A549 (cell line): Measurements from ENCODE around the gene SP2. TPM values are rescaled to one million over a fixed set of nuclear protein-coding genes. Genes with fewer than 3 reads are reported as not detected.

Experiments
- ATAC-seq, 2 experiments: fragments of 200-7000 bp in 1 of 2; fragments of >200 bp in 1 of 2; cut with Nextera tagmentation in 1 of 2; cut with Tn5 transposase in 1 of 2; 3 replicates each; pipeline versions ENCODE4 v1.8.0 to v1.9.1; 2018 to 2020; ENCODE audit warnings: mild to moderate bottlenecking in 1 of 2, moderate library complexity in 1 of 2
- CTCF ChIA-PET: fragments of 300-600 bp; sonication (Branson Sonifier 250); formaldehyde crosslinking; extraction: SDS; loops from one replicate; lab custom pipeline; 2021; ENCODE audit warnings: antibody characterized with exemption, inconsistent platforms; lab: Yijun Ruan, JAX
- POLR2A ChIA-PET: fragments of 350-600 bp; formaldehyde crosslinking; extraction: SDS; loops from one replicate; lab custom pipeline; 2021; ENCODE audit warnings: antibody characterized with exemption, inconsistent platforms; lab: Yijun Ruan, JAX
- DNase-seq, 2 experiments: peaks; one replicate each; pipeline versions ENCODE4 v3.0.0 to v3.0.0-alpha.2; 2011 to 2016; ENCODE audit warnings: low read depth in 1 of 2, low spot score in 1 of 2
- FAIRE-seq: peaks from 2 replicates; lab custom pipeline; 2011; peaks lifted over from hg19 to GRCh38; lab: Jason Lieb, UNC
- H3K27ac ChIP-seq, 2 experiments: fragments of >200 bp; sonication (Bioruptor Twin); formaldehyde crosslinking; 3 replicates each; pipeline ENCODE4 v1.5.1; 2016 to 2017
- H3K4me1 ChIP-seq: fragments of >200 bp; sonication (Bioruptor Twin); formaldehyde crosslinking; 3 replicates; pipeline ENCODE4 v1.6.1; 2016
- H3K4me2 ChIP-seq: fragments of >200 bp; sonication (Bioruptor Twin); formaldehyde crosslinking; 3 replicates; pipeline ENCODE4 v1.6.1; 2016
- H3K4me3 ChIP-seq: fragments of >200 bp; sonication (Bioruptor Twin); formaldehyde crosslinking; 3 replicates; pipeline ENCODE4 v1.5.1; 2016
- H3K9me3 ChIP-seq: fragments of >200 bp; sonication (Bioruptor Twin); formaldehyde crosslinking; 3 replicates; pipeline ENCODE4 v1.6.1; 2016
- BHLHE40 ChIP-seq: IDR thresholded peaks from 2 replicates; pipeline ENCODE4 v1.6.1; 2012; ENCODE audit warnings: low read depth, low read length, inconsistent platforms
- CBX8 ChIP-seq: fragments of 200-600 bp; sonication (generic); IDR thresholded peaks from 2 replicates; pipeline ENCODE4 v1.6.1; 2016
- CEBPB ChIP-seq, 2 experiments: fragments of >200 bp in 1 of 2; sonication (Bioruptor Twin) in 1 of 2; formaldehyde crosslinking in 1 of 2; IDR thresholded peaks; 2 replicates each; pipeline ENCODE4 v1.6.1; 2012 to 2016
- FOSB ChIP-seq: fragments of 250-450 bp; sonication (Bioruptor Pico); IDR thresholded peaks from 2 replicates; pipeline ENCODE4 v1.5.0; 2020; ENCODE audit warnings: mild to moderate bottlenecking, moderate library complexity
- HOXB13 ChIP-seq: fragments of 250-450 bp; sonication (Bioruptor Pico); IDR thresholded peaks from 2 replicates; pipeline ENCODE4 v1.5.0; 2020; ENCODE audit warnings: low read depth, mild to moderate bottlenecking, moderate library complexity
- HOXB5 ChIP-seq: fragments of 250-450 bp; sonication (Bioruptor Pico); IDR thresholded peaks from 2 replicates; pipeline ENCODE4 v1.5.0; 2020; ENCODE audit warnings: mild to moderate bottlenecking, moderate library complexity
- KDM1A ChIP-seq: fragments of 200-600 bp; sonication (generic); IDR thresholded peaks from 2 replicates; pipeline ENCODE4 v1.6.1; 2016; ENCODE audit warnings: low read depth, mild to moderate bottlenecking
- MAFK ChIP-seq: fragments of 450-650 bp; IDR thresholded peaks from 2 replicates; pipeline ENCODE4 v1.6.1; 2014; ENCODE audit not compliant: partially characterized antibody
- MAZ ChIP-seq: fragments of 150-350 bp; IDR thresholded peaks from 2 replicates; pipeline ENCODE4 v1.6.1; 2014; ENCODE audit warnings: antibody characterized with exemption, low read depth, low read length, borderline replicate concordance
- NFE2L2 ChIP-seq: fragments of 150-350 bp; conservative IDR thresholded peaks from 2 replicates; pipeline ENCODE4 v1.6.1; 2014; ENCODE audit warnings: low read length
- NPAS2 ChIP-seq: fragments of 250-450 bp; sonication (Bioruptor Pico); IDR thresholded peaks from 2 replicates; pipeline ENCODE4 v1.8.0; 2022; ENCODE audit warnings: mild to moderate bottlenecking, moderate library complexity, borderline replicate concordance
- NR3C1 ChIP-seq: fragments of >200 bp; sonication (Bioruptor Twin); formaldehyde crosslinking; IDR thresholded peaks from 3 replicates; pipeline ENCODE4 v1.6.1; 2017
- PBX3 ChIP-seq: IDR thresholded peaks from 2 replicates; pipeline ENCODE4 v1.6.1; 2012
- POLR2AphosphoS2 ChIP-seq: conservative IDR thresholded peaks from 2 replicates; pipeline ENCODE4 v1.6.1; 2012; ENCODE audit warnings: low read length, improper control_type of control experiment, inconsistent platforms
- RARB ChIP-seq: fragments of 250-450 bp; sonication (Bioruptor Pico); IDR thresholded peaks from 2 replicates; pipeline ENCODE4 v1.8.0; 2021; ENCODE audit warnings: mild to moderate bottlenecking, moderate library complexity
- RCOR1 ChIP-seq: fragments of 150-350 bp; IDR thresholded peaks from 2 replicates; pipeline ENCODE4 v1.6.1; 2014; ENCODE audit warnings: antibody characterized with exemption, low read length, low read depth
- RFX5 ChIP-seq: fragments of 450-650 bp; IDR thresholded peaks from 2 replicates; pipeline ENCODE4 v1.7.1; 2014; ENCODE audit warnings: antibody characterized with exemption, mild to moderate bottlenecking, moderate library complexity
- ZC3H11A ChIP-seq: fragments of 450-650 bp; IDR thresholded peaks from 2 replicates; pipeline ENCODE4 v1.6.1; 2014; ENCODE audit warnings: antibody characterized with exemption, mild to moderate bottlenecking
- ZFP36 ChIP-seq: fragments of 450-650 bp; IDR thresholded peaks from 2 replicates; pipeline ENCODE4 v1.6.1; 2014; ENCODE audit warnings: borderline replicate concordance; ENCODE audit not compliant: partially characterized antibody
- WGBS: methylation state at CpG from one replicate; pipeline ENCODE4 v1.1.6; 2017; ENCODE audit errors: missing lambda C conversion rate; 5-methylcytosine and 5-hydroxymethylcytosine counted together
- polyA plus RNA-seq, 4 experiments: library from polyadenylated mRNA; depleted of rRNA in 3 of 4; stranded (reverse); fragments of >200 nt; fragmentation: RNase III in 1 of 4; extraction: RNeasy Plus Mini Kit Qiagen cat#74134 plus additional on column Dnase treatment in 1 of 4; gene quantifications; 2 replicates in 3 of 4; 3 replicates in 1 of 4; pipeline ENCODE4 v1.2.3, GENCODE V29; 2011 to 2017
- TF ChIP-seq, protein P1 (sequence below): fragments of 450-650 bp; IDR thresholded peaks from 2 replicates; pipeline ENCODE4 v1.6.1; 2014; ENCODE audit warnings: antibody characterized with exemption
- TF ChIP-seq, protein P2 (sequence below): fragments of 250-450 bp; sonication (Bioruptor Pico); IDR thresholded peaks from 2 replicates; pipeline ENCODE4 v1.5.0; 2020; ENCODE audit warnings: low read depth, mild to moderate bottlenecking, moderate library complexity
- TF ChIP-seq, protein P3 (sequence below): fragments of >200 bp; sonication (Bioruptor Twin); formaldehyde crosslinking; IDR thresholded peaks from 2 replicates; pipeline ENCODE4 v1.6.1; 2016
- TF ChIP-seq, protein P4 (sequence below): fragments of 200-600 bp; sonication (generic); IDR thresholded peaks from 2 replicates; pipeline ENCODE4 v1.6.1; 2016; ENCODE audit warnings: antibody characterized with exemption, mild to moderate bottlenecking, moderate library complexity

Gene SP2
- polyA plus RNA-seq, 2 of the 4 experiments (the other 2 are of a cell fraction) = 6.2 to 11.6 TPM

- FAIRE-seq = no peak
- Histone ChIP-seq H3K4me1 (peaks cover 12% of the 10 kb centered on the region), H3K9me3 (no peaks in the 10 kb centered on the region), H3K27ac (no peak overlapping the region)
- 84% methylated on average over 5 of the region's 5 CpGs for WGBS
- CTCF ChIA-PET = interaction anchor here (0.6 to 10.1 kb wide), 9 partner anchors 10 to 118 kb away, joined by 3 to 89 read pairs (median 3); partner anchors contain the start of genes CDK5RAP3 and SCRN2
- POLR2A ChIA-PET = no interaction called here
- DNase-seq = no peak
- TF ChIP-seq, protein P1, sequence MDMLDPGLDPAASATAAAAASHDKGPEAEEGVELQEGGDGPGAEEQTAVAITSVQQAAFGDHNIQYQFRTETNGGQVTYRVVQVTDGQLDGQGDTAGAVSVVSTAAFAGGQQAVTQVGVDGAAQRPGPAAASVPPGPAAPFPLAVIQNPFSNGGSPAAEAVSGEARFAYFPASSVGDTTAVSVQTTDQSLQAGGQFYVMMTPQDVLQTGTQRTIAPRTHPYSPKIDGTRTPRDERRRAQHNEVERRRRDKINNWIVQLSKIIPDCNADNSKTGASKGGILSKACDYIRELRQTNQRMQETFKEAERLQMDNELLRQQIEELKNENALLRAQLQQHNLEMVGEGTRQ = no peak
- TF ChIP-seq PBX3 = no peak
- TF ChIP-seq KDM1A = no peak
- TF ChIP-seq CEBPB (IDR thresholded peaks at IDR 0.05) = no peak
- TF ChIP-seq RFX5 = no peak
- TF ChIP-seq POLR2AphosphoS2 = no peak
- TF ChIP-seq RCOR1 = no peak
- TF ChIP-seq RARB (CRISPR knock-in tag) = no peak
- no peak for TF ChIP-seq MAZ
- TF ChIP-seq NFE2L2 = no peak
- TF ChIP-seq NPAS2 = no peak
- TF ChIP-seq ZFP36 = no peak
- no peak for TF ChIP-seq FOSB (CRISPR knock-in tag)
- no peak for TF ChIP-seq BHLHE40
- TF ChIP-seq, all 56 proteins: peak for 0
- no peak for ATAC-seq
- H3K4me2 ChIP-seq = no peak overlapping the region
- H3K4me3 ChIP-seq = no peak overlapping the region
These were observed 3.6 kb downstream of the SP2 start for GRCh38 chr17:47899643-47900042.

GRCh38 chr17:47901423-47901822 lies 5.4 kb downstream of the SP2 start:
- POLR2A ChIA-PET = interaction anchor here (0.7 kb wide), 1 partner anchor 13 kb away, joined by 3 read pairs; no protein-coding TSS in a partner anchor
- CTCF ChIA-PET = interaction anchor here (1.6 to 10.1 kb wide), 4 partner anchors 11 to 117 kb away, joined by 4 to 89 read pairs (median 42); partner anchors contain the start of genes CDK5RAP3 and SCRN2
- WGBS = 95% methylated on average over 7 of the region's 7 CpGs

More at GRCh38 chr17:47901423-47901822, 5.4 kb downstream of the SP2 start:
- FAIRE-seq (no peak), ATAC-seq (no peak), DNase-seq (no peak)
- H3K4me1 ChIP-seq = peaks cover 19% of the 10 kb centered on the region
- no peak overlapping the region for H3K4me2 ChIP-seq
- no peak overlapping the region for H3K27ac ChIP-seq
- H3K4me3 ChIP-seq = no peak overlapping the region
- TF ChIP-seq, protein P2, sequence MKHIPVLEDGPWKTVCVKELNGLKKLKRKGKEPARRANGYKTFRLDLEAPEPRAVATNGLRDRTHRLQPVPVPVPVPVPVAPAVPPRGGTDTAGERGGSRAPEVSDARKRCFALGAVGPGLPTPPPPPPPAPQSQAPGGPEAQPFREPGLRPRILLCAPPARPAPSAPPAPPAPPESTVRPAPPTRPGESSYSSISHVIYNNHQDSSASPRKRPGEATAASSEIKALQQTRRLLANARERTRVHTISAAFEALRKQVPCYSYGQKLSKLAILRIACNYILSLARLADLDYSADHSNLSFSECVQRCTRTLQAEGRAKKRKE (CRISPR knock-in tag) = no peak
- no peak for TF ChIP-seq PBX3
- TF ChIP-seq, protein P3, sequence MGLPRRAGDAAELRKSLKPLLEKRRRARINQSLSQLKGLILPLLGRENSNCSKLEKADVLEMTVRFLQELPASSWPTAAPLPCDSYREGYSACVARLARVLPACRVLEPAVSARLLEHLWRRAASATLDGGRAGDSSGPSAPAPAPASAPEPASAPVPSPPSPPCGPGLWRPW = no peak
- no peak for TF ChIP-seq NR3C1
- no peak for TF ChIP-seq HOXB13 (CRISPR knock-in tag)
- no peak for TF ChIP-seq CBX8
- TF ChIP-seq HOXB5 (CRISPR knock-in tag) = no peak
- TF ChIP-seq BHLHE40 = no peak
- no peak for TF ChIP-seq ZC3H11A
- no peak for TF ChIP-seq MAFK
- TF ChIP-seq, protein P4, sequence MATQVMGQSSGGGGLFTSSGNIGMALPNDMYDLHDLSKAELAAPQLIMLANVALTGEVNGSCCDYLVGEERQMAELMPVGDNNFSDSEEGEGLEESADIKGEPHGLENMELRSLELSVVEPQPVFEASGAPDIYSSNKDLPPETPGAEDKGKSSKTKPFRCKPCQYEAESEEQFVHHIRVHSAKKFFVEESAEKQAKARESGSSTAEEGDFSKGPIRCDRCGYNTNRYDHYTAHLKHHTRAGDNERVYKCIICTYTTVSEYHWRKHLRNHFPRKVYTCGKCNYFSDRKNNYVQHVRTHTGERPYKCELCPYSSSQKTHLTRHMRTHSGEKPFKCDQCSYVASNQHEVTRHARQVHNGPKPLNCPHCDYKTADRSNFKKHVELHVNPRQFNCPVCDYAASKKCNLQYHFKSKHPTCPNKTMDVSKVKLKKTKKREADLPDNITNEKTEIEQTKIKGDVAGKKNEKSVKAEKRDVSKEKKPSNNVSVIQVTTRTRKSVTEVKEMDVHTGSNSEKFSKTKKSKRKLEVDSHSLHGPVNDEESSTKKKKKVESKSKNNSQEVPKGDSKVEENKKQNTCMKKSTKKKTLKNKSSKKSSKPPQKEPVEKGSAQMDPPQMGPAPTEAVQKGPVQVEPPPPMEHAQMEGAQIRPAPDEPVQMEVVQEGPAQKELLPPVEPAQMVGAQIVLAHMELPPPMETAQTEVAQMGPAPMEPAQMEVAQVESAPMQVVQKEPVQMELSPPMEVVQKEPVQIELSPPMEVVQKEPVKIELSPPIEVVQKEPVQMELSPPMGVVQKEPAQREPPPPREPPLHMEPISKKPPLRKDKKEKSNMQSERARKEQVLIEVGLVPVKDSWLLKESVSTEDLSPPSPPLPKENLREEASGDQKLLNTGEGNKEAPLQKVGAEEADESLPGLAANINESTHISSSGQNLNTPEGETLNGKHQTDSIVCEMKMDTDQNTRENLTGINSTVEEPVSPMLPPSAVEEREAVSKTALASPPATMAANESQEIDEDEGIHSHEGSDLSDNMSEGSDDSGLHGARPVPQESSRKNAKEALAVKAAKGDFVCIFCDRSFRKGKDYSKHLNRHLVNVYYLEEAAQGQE = no peak
- TF ChIP-seq, all 56 proteins: peak for 0
- H3K9me3 ChIP-seq = no peaks in the 10 kb centered on the region
